Neural cell (in vitro differentiated cells): ENCODE measurements around the gene HS6ST3. TPM values are rescaled to one million over a fixed set of nuclear protein-coding genes. Genes with fewer than 3 reads are reported as not detected.

Experiments
- H2AFZ ChIP-seq: fragments of 200-600, 300-800 bp; sonication (generic), shearing (Covaris generic); 2 replicates; pipeline ENCODE4 v1.6.0; 2014; ENCODE audit warnings: low read depth, mild to moderate bottlenecking, antibody characterized with exemption, low read length, moderate library complexity
- H3F3A ChIP-seq: fragments of 200-600 bp; shearing (Covaris generic); 2 replicates; pipeline ENCODE4 v1.6.1; 2016; ENCODE audit warnings: mild to moderate bottlenecking, moderate library complexity, mixed read lengths, antibody characterized with exemption, low read length; ENCODE audit not compliant: insufficient read depth, poor library complexity, severe bottlenecking
- H3K27ac ChIP-seq: fragments of 200-600, 300-800 bp; sonication (generic), shearing (Covaris generic); 2 replicates; pipeline ENCODE4 v1.5.1; 2014; ENCODE audit warnings: mild to moderate bottlenecking, low read length, moderate library complexity
- H3K27me3 ChIP-seq: fragments of 300-800, 200-600 bp; sonication (generic), shearing (Covaris generic); 2 replicates; pipeline ENCODE4 v1.6.0; 2014; ENCODE audit warnings: mild to moderate bottlenecking, low read depth, low read length, moderate library complexity; ENCODE audit not compliant: insufficient read depth
- H3K36me3 ChIP-seq: fragments of 300-800, 200-600 bp; sonication (generic), shearing (Covaris generic); 2 replicates; pipeline ENCODE4 v1.5.1; 2014; ENCODE audit warnings: mild to moderate bottlenecking, antibody characterized with exemption, low read length, moderate library complexity; ENCODE audit not compliant: insufficient read depth
- H3K4me2 ChIP-seq: fragments of 300-800, 200-600 bp; sonication (generic), shearing (Covaris generic); 2 replicates; pipeline ENCODE4 v1.6.0; 2014; ENCODE audit warnings: mild to moderate bottlenecking, low read length
- H3K4me3 ChIP-seq: fragments of 300-800, 200-600 bp; sonication (generic), shearing (Covaris generic); 2 replicates; pipeline ENCODE4 v1.5.1; 2014; ENCODE audit warnings: mild to moderate bottlenecking, low read length, moderate library complexity
- H3K79me2 ChIP-seq: fragments of 200-600 bp; shearing (Covaris generic); replicated peaks from 2 replicates; pipeline ENCODE4 v1.6.0; 2014; ENCODE audit warnings: mild to moderate bottlenecking, low read length, moderate library complexity; ENCODE audit not compliant: insufficient read depth
- H3K9ac ChIP-seq: fragments of 300-800, 200-600 bp; sonication (generic), shearing (Covaris generic); 2 replicates; pipeline ENCODE4 v1.6.1; 2016; ENCODE audit warnings: mild to moderate bottlenecking, low read length, mixed read lengths
- H3K9me2 ChIP-seq: fragments of 200-600 bp; shearing (Covaris generic); 2 replicates; pipeline ENCODE4 v1.6.1; 2016; ENCODE audit warnings: mild to moderate bottlenecking, low read length, mixed read lengths; ENCODE audit not compliant: insufficient read depth
- H3K9me3 ChIP-seq: fragments of 200-600, 300-800 bp; sonication (generic), shearing (Covaris generic); 2 replicates; pipeline ENCODE4 v1.6.1; 2016; ENCODE audit warnings: mild to moderate bottlenecking, mixed run types, low read length, moderate library complexity, mixed read lengths
- H4K20me1 ChIP-seq: fragments of 200-600 bp; shearing (Covaris generic); 2 replicates; pipeline ENCODE4 v1.6.1; 2016; ENCODE audit warnings: mild to moderate bottlenecking, mixed run types; ENCODE audit not compliant: insufficient read depth
- EP300 ChIP-seq: fragments of 450-650 bp; conservative IDR thresholded peaks from 2 replicates; pipeline ENCODE4 v1.6.1; 2014; ENCODE audit warnings: antibody characterized with exemption, mild to moderate bottlenecking, moderate library complexity; ENCODE audit not compliant: poor library complexity, severe bottlenecking
- EZH2 ChIP-seq: fragments of 200-600, 300-800 bp; shearing (Covaris generic), sonication (generic); IDR thresholded peaks from 2 replicates; pipeline ENCODE4 v1.6.1; 2014; ENCODE audit warnings: antibody characterized with exemption, low read length, borderline replicate concordance, mild to moderate bottlenecking; ENCODE audit not compliant: insufficient read depth, poor library complexity, severe bottlenecking
- MXI1 ChIP-seq: fragments of 450-650 bp; conservative IDR thresholded peaks from 2 replicates; pipeline ENCODE4 v1.6.1; 2014; ENCODE audit warnings: antibody characterized with exemption, mild to moderate bottlenecking; ENCODE audit not compliant: poor library complexity, severe bottlenecking
- POLR2AphosphoS5 ChIP-seq: IDR thresholded peaks from 2 replicates; pipeline ENCODE4 v1.6.1; 2012
- RAD21 ChIP-seq: fragments of 450-650 bp; conservative IDR thresholded peaks from 2 replicates; pipeline ENCODE4 v1.6.1; 2014; ENCODE audit warnings: antibody characterized with exemption, mild to moderate bottlenecking, moderate library complexity
- REST ChIP-seq: IDR thresholded peaks from 2 replicates; pipeline ENCODE4 v1.6.1; 2012; ENCODE audit warnings: borderline replicate concordance
- SMC3 ChIP-seq: fragments of 450-650 bp; conservative IDR thresholded peaks from 2 replicates; pipeline ENCODE4 v1.6.1; 2014; ENCODE audit warnings: antibody characterized with exemption, mild to moderate bottlenecking, moderate library complexity; ENCODE audit not compliant: poor library complexity
- TAF1 ChIP-seq: IDR thresholded peaks from 2 replicates; pipeline ENCODE4 v1.6.1; 2012; ENCODE audit warnings: low read depth
- polyA plus RNA-seq: library from polyadenylated mRNA; depleted of rRNA; stranded (reverse); fragments of >200 nt; gene quantifications from 2 replicates; pipeline ENCODE4 v1.2.3, GENCODE V29; 2014
- TF ChIP-seq, protein P1 (sequence below): fragments of 450-650 bp; IDR thresholded peaks from 2 replicates; pipeline ENCODE4 v1.5.1; 2014; ENCODE audit warnings: antibody characterized with exemption, mild to moderate bottlenecking, moderate library complexity; ENCODE audit not compliant: poor library complexity, severe bottlenecking

The HS6ST3 gene
- polyA plus RNA-seq, 1 donor from 2014 or later, result 10.9 TPM

DNA sequence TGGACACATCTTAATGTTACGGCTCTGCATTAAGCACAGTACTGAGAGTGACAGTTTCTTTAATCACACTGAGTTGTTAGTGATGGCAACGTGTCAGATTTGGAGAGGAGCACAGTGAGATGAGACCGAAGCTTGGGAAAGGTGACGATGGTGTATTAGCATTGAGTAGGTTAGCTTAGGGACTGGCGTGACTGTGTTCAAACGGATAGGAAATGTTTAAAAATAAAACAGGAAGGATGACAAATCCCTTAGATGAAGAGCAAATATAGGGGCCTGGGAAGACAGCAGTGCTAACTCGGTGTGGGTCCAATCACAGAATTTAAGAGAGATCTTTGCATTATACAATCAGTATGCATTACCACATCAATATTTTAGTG lies 384.3 kb downstream of the HS6ST3 start:
- Histone ChIP-seq H3K9ac (no peak overlapping the region), H3K36me3 (no peaks in the 10 kb centered on the region), H3K9me2 (no peaks in the 10 kb centered on the region), H3K79me2 (no peaks in the 10 kb centered on the region), H2AFZ (no peak overlapping the region), H3K27me3 (no peaks in the 10 kb centered on the region), H3K27ac (no peak overlapping the region), H3F3A (no peaks in the 10 kb centered on the region), H3K9me3 (no peaks in the 10 kb centered on the region), H3K4me2 (no peak overlapping the region), H3K4me3 (peak overlapping the region; percentile 11), H4K20me1 (no peaks in the 10 kb centered on the region)
- TF ChIP-seq MXI1 (no peak), EP300 (peak; percentile 30), POLR2AphosphoS5 (peak; percentile 45), TAF1 (no peak), RAD21 (no peak), EZH2 (no peak), SMC3 (no peak), REST (peak; percentile 11)
- TF ChIP-seq, protein P1, sequence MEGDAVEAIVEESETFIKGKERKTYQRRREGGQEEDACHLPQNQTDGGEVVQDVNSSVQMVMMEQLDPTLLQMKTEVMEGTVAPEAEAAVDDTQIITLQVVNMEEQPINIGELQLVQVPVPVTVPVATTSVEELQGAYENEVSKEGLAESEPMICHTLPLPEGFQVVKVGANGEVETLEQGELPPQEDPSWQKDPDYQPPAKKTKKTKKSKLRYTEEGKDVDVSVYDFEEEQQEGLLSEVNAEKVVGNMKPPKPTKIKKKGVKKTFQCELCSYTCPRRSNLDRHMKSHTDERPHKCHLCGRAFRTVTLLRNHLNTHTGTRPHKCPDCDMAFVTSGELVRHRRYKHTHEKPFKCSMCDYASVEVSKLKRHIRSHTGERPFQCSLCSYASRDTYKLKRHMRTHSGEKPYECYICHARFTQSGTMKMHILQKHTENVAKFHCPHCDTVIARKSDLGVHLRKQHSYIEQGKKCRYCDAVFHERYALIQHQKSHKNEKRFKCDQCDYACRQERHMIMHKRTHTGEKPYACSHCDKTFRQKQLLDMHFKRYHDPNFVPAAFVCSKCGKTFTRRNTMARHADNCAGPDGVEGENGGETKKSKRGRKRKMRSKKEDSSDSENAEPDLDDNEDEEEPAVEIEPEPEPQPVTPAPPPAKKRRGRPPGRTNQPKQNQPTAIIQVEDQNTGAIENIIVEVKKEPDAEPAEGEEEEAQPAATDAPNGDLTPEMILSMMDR, result no peak

- no peaks in the 10 kb centered on the region for H4K20me1 ChIP-seq
- no peaks in the 10 kb centered on the region for H3F3A ChIP-seq
- H3K9me3 ChIP-seq, result no peaks in the 10 kb centered on the region
- no peak overlapping the region for H3K4me3 ChIP-seq
- H2AFZ ChIP-seq, result no peak overlapping the region
- TF ChIP-seq REST, result no peak
- TF ChIP-seq RAD21, result no peak
- TF ChIP-seq TAF1, result no peak
- TF ChIP-seq EP300, result no peak
- no peak for TF ChIP-seq MXI1
- no peak for TF ChIP-seq SMC3
- TF ChIP-seq EZH2, result no peak
- TF ChIP-seq, protein P1, result no peak
- TF ChIP-seq POLR2AphosphoS5, result no peak
- no peak overlapping the region for H3K4me2 ChIP-seq
- no peaks in the 10 kb centered on the region for H3K9me2 ChIP-seq
- H3K79me2 ChIP-seq, result no peaks in the 10 kb centered on the region
- no peak overlapping the region for H3K27ac ChIP-seq
- no peaks in the 10 kb centered on the region for H3K36me3 ChIP-seq
- H3K9ac ChIP-seq, result no peak overlapping the region
- no peaks in the 10 kb centered on the region for H3K27me3 ChIP-seq
Measured at GRCh38 chr13:96475103-96475502, 385.2 kb downstream of the HS6ST3 start.
